AG08395 (cell line): ENCODE measurements around the gene COX6B1.
A peak's percentile ranks its signal among the peaks of the same experiment; 100 is the strongest.
"Not testable (repeated sequence)": the region's sequence is repeated elsewhere in the genome, so short reads cannot be mapped to it uniquely, and the experiment has no call there.

Experiments
- DNase-seq: peaks from one replicate; pipeline ENCODE4 v3.0.0; 2012; ENCODE audit warnings: mixed read lengths, low spot score

COX6B1 gene

GRCh38 chr19:35665604-35666003 lies 17.5 kb downstream of the COX6B1 start:
- no peak for DNase-seq

- DNase-seq: no peak
Measured at GRCh38 chr19:35666251-35666913, 18.3 kb downstream of the COX6B1 start, which contains the start of gene UPK1A. TSS of gene UPK1A (plus strand) at chr19:35666517. CDS start at chr19:35666813, 296 bp downstream.

- no peak for DNase-seq
Measured at GRCh38 chr19:35669566-35669965, 21.4 kb downstream of the COX6B1 start.

GRCh38 chr19:35669974-35670373 lies 21.9 kb downstream of the COX6B1 start:
- DNase-seq: no peak

GRCh38 chr19:35670686-35671085 lies 22.6 kb downstream of the COX6B1 start:
- DNase-seq: no peak

- DNase-seq: no peak
Measured at GRCh38 chr19:35671818-35672217, 23.7 kb downstream of the COX6B1 start.

GRCh38 chr19:35673121-35673804 lies 25.1 kb downstream of the COX6B1 start:
- peak; percentile 89 for DNase-seq

- no peak for DNase-seq
Measured at GRCh38 chr19:35675589-35676140, 27.5 kb downstream of the COX6B1 start.

GRCh38 chr19:35689836-35690235 lies 41.7 kb downstream of the COX6B1 start:
- peak; percentile 32 for DNase-seq

GRCh38 chr19:35691106-35691505 lies 43.0 kb downstream of the COX6B1 start:
- not testable (repeated sequence) for DNase-seq

- DNase-seq: no peak
Measured at GRCh38 chr19:35692010-35692409, 43.9 kb downstream of the COX6B1 start.

- no peak for DNase-seq
Measured at GRCh38 chr19:35693422-35693821, 45.3 kb downstream of the COX6B1 start.

- peak; percentile 90 for DNase-seq
Measured at GRCh38 chr19:35693835-35694599, 45.9 kb downstream of the COX6B1 start.

GRCh38 chr19:35695895-35696422 lies 47.8 kb downstream of the COX6B1 start:
- no peak for DNase-seq

GRCh38 chr19:35696835-35697234 lies 48.7 kb downstream of the COX6B1 start:
- no peak for DNase-seq

GRCh38 chr19:35702223-35703012 lies 54.3 kb downstream of the COX6B1 start:
- DNase-seq: peak; percentile 99

- DNase-seq: no peak
Measured at GRCh38 chr19:35703343-35703742, 55.2 kb downstream of the COX6B1 start.

- DNase-seq: peak; percentile 81
Measured at GRCh38 chr19:35704218-35704617, 56.1 kb downstream of the COX6B1 start, which contains the start of gene ZBTB32. TSS of gene ZBTB32 (plus strand) at chr19:35704558. CDS start at chr19:35714627, 10,069 bp downstream.
